CD14-positive monocyte (primary cell): ENCODE measurements around the gene ITGB1BP1. TPM values are rescaled to one million over a fixed set of nuclear protein-coding genes. Genes with fewer than 3 reads are reported as not detected.

Source experiments
- DNase-seq, 3 donors: peaks; one replicate each; pipeline ENCODE4 v3.0.0-alpha.2; 2011 to 2022
- H2AFZ ChIP-seq: 2 replicates; pipeline ENCODE4 v1.6.0; 2012; ENCODE audit warnings: mild to moderate bottlenecking, low read depth, low read length, inconsistent platforms; ENCODE audit not compliant: insufficient read depth, poor library complexity, severe bottlenecking
- H3K27ac ChIP-seq, 2 donors: 1 replicate in 1 of 2; 2 replicates in 1 of 2; pipeline ENCODE4 v1.5.1; 2012 to 2013; ENCODE audit warnings: low read length in 2 of 2, control low read depth in 1 of 2, inconsistent platforms in 1 of 2, low read depth in 1 of 2, mild to moderate bottlenecking in 1 of 2
- H3K27me3 ChIP-seq, 2 donors: one replicate each; pipeline versions ENCODE4 v1.6.0 to v1.6.1; 2011 to 2013; ENCODE audit warnings: low read length in 2 of 2; ENCODE audit not compliant: control insufficient read depth in 2 of 2, insufficient read depth in 2 of 2
- H3K36me3 ChIP-seq, 2 donors: replicated peaks in 1 of 2; 1 replicate in 1 of 2; 2 replicates in 1 of 2; pipeline versions ENCODE4 v1.5.1 to v1.6.1; 2012 to 2013; ENCODE audit warnings: low read length in 2 of 2, control low read depth in 1 of 2, inconsistent platforms in 1 of 2, mild to moderate bottlenecking in 1 of 2; ENCODE audit not compliant: insufficient read depth in 2 of 2, control insufficient read depth in 1 of 2
- H3K4me1 ChIP-seq, 2 donors: 1 replicate in 1 of 2; 2 replicates in 1 of 2; pipeline versions ENCODE4 v1.5.1 to v1.6.1; 2012 to 2013; ENCODE audit warnings: low read length in 2 of 2, control low read depth in 1 of 2, inconsistent platforms in 1 of 2, mild to moderate bottlenecking in 1 of 2, moderate library complexity in 1 of 2; ENCODE audit not compliant: insufficient read depth in 2 of 2, control insufficient read depth in 1 of 2
- H3K4me2 ChIP-seq: replicated peaks from 2 replicates; pipeline ENCODE3; 2012; ENCODE audit warnings: low read length, moderate library complexity, mild to moderate bottlenecking; ENCODE audit not compliant: poor library complexity, severe bottlenecking; ENCODE audit errors: extremely low read depth
- H3K4me3 ChIP-seq, 3 experiments: fragments of 200-600 bp in 1 of 3; sonication (generic) in 1 of 3; replicated peaks in 1 of 3; 1 replicate in 2 of 3; 2 replicates in 1 of 3; pipeline ENCODE4 v1.5.1; 2011 to 2013; ENCODE audit warnings: low read length in 3 of 3, mild to moderate bottlenecking in 3 of 3, control low read depth in 2 of 3, low read depth in 2 of 3, inconsistent platforms in 1 of 3, moderate library complexity in 1 of 3
- H3K79me2 ChIP-seq: 2 replicates; pipeline ENCODE4 v1.6.0; 2012; ENCODE audit warnings: mild to moderate bottlenecking, control low read depth, inconsistent platforms, low read length, moderate library complexity; ENCODE audit not compliant: insufficient read depth
- H3K9ac ChIP-seq: 2 replicates; pipeline ENCODE4 v1.6.0; 2017; ENCODE audit warnings: low read length, mild to moderate bottlenecking; ENCODE audit not compliant: insufficient read depth, poor library complexity, severe bottlenecking
- H3K9me3 ChIP-seq, 2 donors: replicated peaks in 1 of 2; 1 replicate in 1 of 2; 2 replicates in 1 of 2; pipeline versions ENCODE4 v1.5.1 to v1.6.1; 2012 to 2013; ENCODE audit warnings: low read length in 2 of 2, control low read depth in 1 of 2; ENCODE audit not compliant: control insufficient read depth in 1 of 2, insufficient read depth in 1 of 2
- H4K20me1 ChIP-seq: 2 replicates; pipeline ENCODE4 v1.6.0; 2012; ENCODE audit warnings: mild to moderate bottlenecking, low read length, control low read depth, moderate library complexity; ENCODE audit not compliant: insufficient read depth
- H3K27ac Mint-ChIP-seq, 7 donors: one replicate each; pipeline ENCODE4 v1.8.0; 2020; ENCODE audit warnings: mild to moderate bottlenecking in 7 of 7, mixed read lengths in 7 of 7, moderate library complexity in 6 of 7, inconsistent platforms in 2 of 7
- H3K27me3 Mint-ChIP-seq, 3 donors: one replicate each; pipeline ENCODE4 v1.8.0; 2021 to 2022; ENCODE audit warnings: low read depth in 3 of 3, mild to moderate bottlenecking in 3 of 3, mixed read lengths in 3 of 3, moderate library complexity in 3 of 3, inconsistent platforms in 1 of 3
- H3K36me3 Mint-ChIP-seq, 2 donors: one replicate each; pipeline ENCODE4 v1.8.0; 2020; ENCODE audit warnings: mixed read lengths in 2 of 2, inconsistent platforms in 1 of 2, mild to moderate bottlenecking in 1 of 2
- H3K4me1 Mint-ChIP-seq: one replicate; pipeline ENCODE4 v1.8.0; 2020; ENCODE audit warnings: mild to moderate bottlenecking, mixed read lengths
- H3K4me3 Mint-ChIP-seq, 2 donors: one replicate each; pipeline ENCODE4 v1.8.0; 2020; ENCODE audit warnings: mild to moderate bottlenecking in 2 of 2, mixed read lengths in 2 of 2, moderate library complexity in 1 of 2
- H3K9me3 Mint-ChIP-seq, 7 donors: one replicate each; pipeline ENCODE4 v1.8.0; 2020 to 2022; ENCODE audit warnings: mixed read lengths in 7 of 7, mild to moderate bottlenecking in 6 of 7, moderate library complexity in 6 of 7, inconsistent platforms in 2 of 7
- WGBS: methylation state at CpG from one replicate; pipeline ENCODE4 v1.1.5; 2013; ENCODE audit warnings: missing lambda C conversion rate; ENCODE audit not compliant: insufficient coverage; 5-methylcytosine and 5-hydroxymethylcytosine counted together
- intact Hi-C, 2 donors: fragments of 100-400 bp; cut with micrococcal nuclease; formaldehyde crosslinking; loops; one replicate each; pipeline versions ENCODE4 v1.15.0 to v1.15.1; 2023
- polyA plus RNA-seq, 3 donors: library from polyadenylated mRNA; depleted of rRNA in 1 of 3; unstranded in 2 of 3; stranded (reverse) in 1 of 3; fragments of 300-500 nt in 2 of 3; fragments of >200 nt in 1 of 3; fragmentation: Illumina TruSeq in 2 of 3; gene quantifications; 1 replicate in 2 of 3; 2 replicates in 1 of 3; pipeline ENCODE4 v1.2.3, GENCODE V29; 2012 to 2021
- TF ChIP-seq, protein P1 (sequence below): fragments of 200-600 bp; IDR thresholded peaks from one replicate; pipeline ENCODE4 v1.8.0; 2022; ENCODE audit warnings: antibody characterized with exemption, mild to moderate bottlenecking

ITGB1BP1 gene
- polyA plus RNA-seq, 3 donors, result 38.5 to 125 (median 116) TPM

DNA sequence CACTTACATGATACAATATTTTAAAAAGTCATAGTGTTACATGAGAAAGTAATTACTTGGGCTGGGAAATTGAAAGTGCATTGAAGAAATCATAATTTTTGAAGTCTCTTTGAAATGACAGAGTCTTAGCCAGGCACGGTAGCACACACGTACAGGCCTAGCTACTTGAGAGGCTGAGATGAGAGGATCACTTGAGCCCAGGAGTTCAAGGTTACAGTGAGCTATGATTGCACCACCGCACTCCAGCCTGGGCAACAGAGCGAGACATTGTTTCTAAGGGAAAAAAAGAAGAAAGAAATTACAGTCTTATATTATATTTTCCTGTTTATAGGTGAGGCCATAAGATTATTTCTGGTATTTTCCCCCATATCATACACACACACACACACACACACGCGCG, 41.8 kb upstream of the ITGB1BP1 start:
- intact Hi-C loops, result no loop called here
- Histone ChIP-seq H3K4me2 (no peak overlapping the region), H3K9me3 (no peaks in the 10 kb centered on the region), H2AFZ (no peak overlapping the region), H4K20me1 (no peaks in the 10 kb centered on the region), H3K9ac (no peak overlapping the region), H3K36me3 (peaks cover 28 to 77% of the 10 kb centered on the region in 2 donors), H3K4me1 (peaks cover 0 to 4% of the 10 kb centered on the region in 2 donors), H3K79me2 (no peaks in the 10 kb centered on the region), H3K27me3 (no peaks in the 10 kb centered on the region), H3K27ac (no peak overlapping the region), H3K4me3 (no peak overlapping the region)
- no peaks in the 10 kb centered on the region for H3K9me3 Mint-ChIP-seq
- TF ChIP-seq, protein P1, sequence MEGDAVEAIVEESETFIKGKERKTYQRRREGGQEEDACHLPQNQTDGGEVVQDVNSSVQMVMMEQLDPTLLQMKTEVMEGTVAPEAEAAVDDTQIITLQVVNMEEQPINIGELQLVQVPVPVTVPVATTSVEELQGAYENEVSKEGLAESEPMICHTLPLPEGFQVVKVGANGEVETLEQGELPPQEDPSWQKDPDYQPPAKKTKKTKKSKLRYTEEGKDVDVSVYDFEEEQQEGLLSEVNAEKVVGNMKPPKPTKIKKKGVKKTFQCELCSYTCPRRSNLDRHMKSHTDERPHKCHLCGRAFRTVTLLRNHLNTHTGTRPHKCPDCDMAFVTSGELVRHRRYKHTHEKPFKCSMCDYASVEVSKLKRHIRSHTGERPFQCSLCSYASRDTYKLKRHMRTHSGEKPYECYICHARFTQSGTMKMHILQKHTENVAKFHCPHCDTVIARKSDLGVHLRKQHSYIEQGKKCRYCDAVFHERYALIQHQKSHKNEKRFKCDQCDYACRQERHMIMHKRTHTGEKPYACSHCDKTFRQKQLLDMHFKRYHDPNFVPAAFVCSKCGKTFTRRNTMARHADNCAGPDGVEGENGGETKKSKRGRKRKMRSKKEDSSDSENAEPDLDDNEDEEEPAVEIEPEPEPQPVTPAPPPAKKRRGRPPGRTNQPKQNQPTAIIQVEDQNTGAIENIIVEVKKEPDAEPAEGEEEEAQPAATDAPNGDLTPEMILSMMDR, result no peak
- no peak overlapping the region for H3K4me3 Mint-ChIP-seq
- peaks cover 57 to 77% of the 10 kb centered on the region in 2 donors for H3K36me3 Mint-ChIP-seq
- no peaks in the 10 kb centered on the region for H3K27me3 Mint-ChIP-seq
- H3K4me1 Mint-ChIP-seq, result peaks cover 10% of the 10 kb centered on the region
- WGBS, result 100% methylated on average over 2 of the region's 7 CpGs
- H3K27ac Mint-ChIP-seq, result no peak overlapping the region
- no peak for DNase-seq

DNA sequence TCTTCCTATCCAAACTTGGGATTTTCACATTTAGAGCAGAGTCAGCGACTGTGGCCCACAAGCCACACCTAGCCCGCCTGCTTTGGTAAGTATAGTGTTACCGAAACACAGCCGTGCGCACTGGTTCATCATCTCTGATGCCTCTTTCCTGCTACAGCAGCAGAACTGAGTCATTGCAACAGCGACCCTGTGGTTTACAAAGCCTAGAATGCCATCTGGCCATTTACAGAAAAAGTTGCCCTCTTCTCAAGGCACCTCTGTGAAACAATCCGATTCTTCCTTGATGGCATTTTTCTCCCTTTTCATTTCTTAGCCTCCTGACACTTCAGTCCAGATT, 40.3 kb upstream of the ITGB1BP1 start:
- H3K79me2 ChIP-seq, result no peaks in the 10 kb centered on the region
- H3K27ac Mint-ChIP-seq, result peak overlapping the region in 2 of 7 donors; percentile 19 to 69
- no peak overlapping the region for H3K4me2 ChIP-seq
- peaks cover 0 to 4% of the 10 kb centered on the region in 2 donors for H3K4me1 ChIP-seq
- TF ChIP-seq, protein P1, result no peak
- intact Hi-C loops, result no loop called here
- no peaks in the 10 kb centered on the region for H3K27me3 ChIP-seq
- no peak overlapping the region for H3K4me3 Mint-ChIP-seq
- no peak overlapping the region for H3K9ac ChIP-seq
- no peak overlapping the region for H3K4me3 ChIP-seq
- WGBS, result 3% methylated on average over 5 of the region's 7 CpGs
- H3K27me3 Mint-ChIP-seq, result no peaks in the 10 kb centered on the region
- no peak overlapping the region for H2AFZ ChIP-seq
- no peaks in the 10 kb centered on the region for H3K9me3 ChIP-seq
- H4K20me1 ChIP-seq, result no peaks in the 10 kb centered on the region
- H3K36me3 ChIP-seq, result peaks cover 29 to 82% of the 10 kb centered on the region in 2 donors
- H3K27ac ChIP-seq, result peak overlapping the region in 1 of 2 donors; percentile 51
- no peak for DNase-seq
- peaks cover 61 to 78% of the 10 kb centered on the region in 2 donors for H3K36me3 Mint-ChIP-seq
- H3K4me1 Mint-ChIP-seq, result peaks cover 10% of the 10 kb centered on the region
- no peaks in the 10 kb centered on the region for H3K9me3 Mint-ChIP-seq
